HG02798 (cell line): ENCODE measurements around the gene CTBS.
"Not testable (repeated sequence)": the region's sequence is repeated elsewhere in the genome, so short reads cannot be mapped to it uniquely, and the experiment has no call there.

Source experiments
- ATAC-seq: cut with Tn5 transposase; IDR thresholded peaks from one replicate; pipeline ENCODE4 v1.9.1; 2021; ENCODE audit warnings: mild to moderate bottlenecking; ENCODE audit not compliant: unreplicated experiment, poor library complexity

CTBS gene, protein sequence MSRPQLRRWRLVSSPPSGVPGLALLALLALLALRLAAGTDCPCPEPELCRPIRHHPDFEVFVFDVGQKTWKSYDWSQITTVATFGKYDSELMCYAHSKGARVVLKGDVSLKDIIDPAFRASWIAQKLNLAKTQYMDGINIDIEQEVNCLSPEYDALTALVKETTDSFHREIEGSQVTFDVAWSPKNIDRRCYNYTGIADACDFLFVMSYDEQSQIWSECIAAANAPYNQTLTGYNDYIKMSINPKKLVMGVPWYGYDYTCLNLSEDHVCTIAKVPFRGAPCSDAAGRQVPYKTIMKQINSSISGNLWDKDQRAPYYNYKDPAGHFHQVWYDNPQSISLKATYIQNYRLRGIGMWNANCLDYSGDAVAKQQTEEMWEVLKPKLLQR

DNA sequence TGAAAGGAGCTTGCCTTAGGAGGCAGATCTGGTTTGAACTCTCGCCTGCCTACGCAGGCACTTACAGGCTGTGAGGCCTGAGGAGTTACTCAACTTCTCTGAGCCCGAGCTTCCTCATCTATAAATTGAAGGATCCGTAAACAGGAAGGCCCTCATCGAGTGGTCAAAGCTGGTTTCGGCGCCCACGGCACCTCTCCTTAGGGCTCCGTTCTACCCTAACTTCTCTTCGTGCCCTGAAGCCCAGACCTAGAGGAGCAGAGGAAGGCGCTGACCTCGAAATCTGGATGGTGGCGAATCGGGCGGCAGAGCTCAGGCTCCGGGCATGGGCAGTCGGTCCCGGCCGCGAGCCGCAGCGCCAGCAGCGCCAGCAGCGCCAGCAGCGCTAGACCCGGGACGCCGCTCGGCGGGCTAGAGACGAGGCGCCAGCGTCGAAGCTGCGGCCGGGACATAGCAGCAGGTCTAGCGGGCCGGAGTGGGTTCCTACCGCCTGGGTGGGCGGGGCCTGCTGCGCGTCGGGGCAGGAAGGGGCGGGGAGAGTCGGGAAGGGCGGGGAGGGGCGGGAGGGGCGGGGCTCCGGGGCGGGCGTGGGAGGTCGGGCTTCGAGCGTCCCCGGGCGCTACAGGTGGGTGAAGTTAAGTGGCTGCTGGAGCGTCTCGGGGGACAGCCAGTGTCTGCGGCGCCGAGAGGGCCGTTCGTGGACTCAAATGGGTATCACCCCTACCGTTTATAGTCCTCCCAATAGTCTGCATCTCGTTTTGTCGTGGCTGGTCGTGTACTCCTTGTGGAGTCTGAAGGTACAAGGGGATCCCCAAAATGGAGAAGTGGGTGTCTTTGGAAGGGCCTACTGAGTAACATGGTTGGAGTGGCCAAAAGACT, at the start of gene CTBS:
TSS of gene CTBS (minus strand) at position 474 of the 876 bp plus-strand sequence. CDS start at position 449, 25 bp downstream.
- ATAC-seq, result peak; percentile 89

DNA sequence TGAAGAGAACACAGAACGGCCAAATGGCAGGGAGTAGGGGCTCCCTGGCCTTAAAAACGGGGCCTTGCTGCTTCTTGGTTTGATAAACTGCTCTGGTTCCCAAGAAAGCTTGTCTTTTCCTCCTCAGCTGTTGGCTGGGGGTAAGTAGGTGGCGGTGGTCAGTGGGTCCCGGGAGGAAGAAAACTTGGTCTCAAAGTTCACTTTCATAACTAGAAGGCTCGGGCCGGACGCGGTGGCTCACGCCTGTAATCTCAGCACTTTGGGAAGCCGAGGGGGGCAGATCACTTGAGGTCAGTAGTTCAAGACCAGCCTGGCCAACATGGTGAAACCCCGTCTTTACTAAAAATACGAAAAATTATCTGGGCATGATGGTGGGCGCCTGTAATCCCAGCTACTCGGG, 47.3 kb upstream of the CTBS start:
- no peak for ATAC-seq

DNA sequence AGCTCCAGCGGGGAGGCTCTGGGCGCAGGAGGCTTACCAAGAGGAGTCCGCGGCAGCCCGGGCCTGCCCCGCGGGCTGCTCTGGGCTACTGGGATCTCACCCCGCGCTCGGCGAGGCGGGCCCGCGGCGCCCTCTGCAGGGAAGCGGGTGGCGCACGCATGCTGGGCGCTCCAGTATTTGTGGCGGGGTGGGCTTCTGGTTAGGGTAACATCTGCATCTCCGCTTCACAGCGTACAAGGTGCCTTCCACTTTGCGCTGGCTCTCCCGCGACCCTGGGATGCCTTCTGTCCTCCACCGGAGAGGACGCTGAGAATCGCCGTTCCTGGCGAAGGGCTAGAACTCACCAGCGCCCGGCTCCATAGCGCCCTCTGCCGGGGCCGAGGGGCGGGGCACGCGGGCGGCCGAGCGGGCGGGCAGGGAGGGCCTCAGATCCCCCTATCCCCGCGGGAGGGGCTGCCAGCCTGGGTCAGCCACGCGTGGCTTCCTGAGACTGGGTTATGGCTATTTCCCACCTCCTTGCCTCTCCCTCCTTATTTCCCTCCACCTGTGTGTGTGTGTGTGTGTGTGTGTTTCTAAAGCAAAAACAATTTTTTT, 46.6 kb upstream of the CTBS start:
- ATAC-seq, result peak; percentile 96

DNA sequence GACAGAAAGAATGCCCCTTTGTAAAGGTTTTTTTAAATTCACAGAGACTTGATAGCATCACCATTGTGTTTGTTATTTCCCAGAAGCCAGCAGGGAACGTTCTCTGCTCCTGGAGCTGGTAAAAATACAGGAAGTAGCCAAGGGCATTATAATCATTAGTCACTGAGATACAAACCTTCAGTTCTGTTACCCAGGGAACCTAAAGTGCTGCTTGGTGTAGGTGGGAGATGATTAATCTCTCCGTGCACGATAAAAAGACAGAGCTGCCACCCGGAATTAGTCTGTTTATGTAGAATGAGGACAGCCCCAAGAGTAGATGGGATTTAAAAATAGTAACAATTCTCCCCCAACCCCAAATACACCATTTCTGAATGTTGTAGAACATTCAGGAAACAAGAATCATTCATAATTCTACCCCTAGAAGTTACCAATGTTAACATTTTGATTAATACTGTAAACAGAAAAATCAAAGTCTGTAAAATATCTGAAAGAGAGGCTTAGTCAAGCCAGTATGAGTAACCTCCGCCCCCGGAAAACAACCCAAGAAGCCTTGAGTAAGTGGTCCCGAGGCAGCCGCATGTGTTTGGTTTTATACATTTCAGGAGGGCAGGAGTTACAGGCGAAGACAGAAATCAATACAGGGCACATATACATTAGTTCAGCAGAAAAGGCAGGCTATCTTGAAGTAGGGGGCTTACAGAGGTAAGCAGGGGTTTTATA, 45.3 kb upstream of the CTBS start:
- ATAC-seq, result no peak

DNA sequence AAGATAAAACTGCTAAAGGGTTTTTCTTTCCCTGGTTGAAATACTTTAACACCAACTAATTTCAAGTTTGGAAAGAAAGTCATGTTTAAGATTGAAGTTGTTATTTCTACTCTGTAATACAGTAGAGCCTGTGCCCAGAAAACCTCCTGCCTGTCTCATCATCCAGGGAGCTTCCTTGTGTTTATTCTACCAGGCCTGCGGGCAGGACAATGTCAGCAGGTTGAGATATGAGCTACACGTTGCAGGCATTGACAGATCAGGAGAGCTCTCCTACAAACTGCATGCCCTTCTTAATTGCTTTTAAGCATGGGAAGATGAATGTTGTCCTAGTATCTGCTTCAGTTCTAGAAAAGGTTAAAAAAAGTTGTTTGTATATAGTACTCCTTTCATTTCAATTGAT, 43.1 kb upstream of the CTBS start:
- no peak for ATAC-seq

DNA sequence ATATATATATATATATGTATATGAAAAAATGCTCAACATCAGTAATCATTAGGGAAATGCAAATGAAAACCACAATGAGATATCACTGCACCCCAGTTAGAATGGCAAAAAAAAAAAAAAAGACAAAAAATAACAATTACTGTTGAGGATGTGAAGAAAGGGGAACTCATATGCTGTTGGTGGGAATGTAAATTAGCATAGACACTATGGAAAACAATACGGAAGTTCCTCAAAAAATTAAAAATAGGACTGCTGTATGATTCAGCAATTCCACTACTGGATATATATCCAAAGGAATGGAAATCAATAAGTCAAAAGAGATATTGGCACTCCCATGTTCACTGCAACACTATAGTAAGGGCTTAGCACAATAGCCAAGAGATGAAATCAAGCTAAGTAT, 41.5 kb upstream of the CTBS start:
- no peak for ATAC-seq

DNA sequence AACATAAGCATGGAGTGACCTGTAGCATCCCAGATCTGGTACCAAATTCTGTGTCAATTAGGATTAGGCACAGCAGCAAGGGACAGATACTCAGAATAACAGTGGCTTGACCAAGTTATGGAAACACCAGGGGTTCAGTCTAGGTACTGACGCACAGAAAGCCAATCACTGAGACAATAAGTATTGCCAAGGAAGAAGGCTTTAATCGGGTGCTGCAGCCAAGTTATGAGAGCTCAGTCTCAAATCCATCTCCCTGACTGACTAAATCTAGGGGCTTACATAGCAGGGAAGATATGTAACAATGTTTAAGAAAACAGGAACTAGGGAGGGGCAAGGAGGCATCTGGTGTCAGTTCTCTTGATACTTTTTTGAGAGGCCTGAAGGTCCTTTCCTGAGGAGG, 39.6 kb upstream of the CTBS start:
- no peak for ATAC-seq

DNA sequence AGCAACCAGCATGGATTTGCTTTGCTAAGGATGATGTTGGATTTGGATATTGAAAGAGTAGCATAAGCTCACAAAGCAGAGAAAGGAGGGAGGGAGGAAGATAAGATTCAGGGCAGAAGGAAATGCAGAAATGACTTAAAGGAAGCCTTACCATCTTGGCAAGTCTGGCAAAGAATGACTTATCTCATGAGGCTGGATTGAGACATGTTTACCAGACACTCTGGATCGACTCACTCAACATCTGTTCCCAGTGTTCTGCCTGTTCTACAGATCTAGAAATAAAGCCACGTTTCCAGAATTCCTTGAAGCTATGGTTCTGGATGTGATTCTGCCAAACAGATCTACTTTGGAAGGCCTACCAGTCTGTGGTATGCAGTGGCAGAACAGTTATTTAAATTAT, 38.8 kb upstream of the CTBS start:
- no peak for ATAC-seq

DNA sequence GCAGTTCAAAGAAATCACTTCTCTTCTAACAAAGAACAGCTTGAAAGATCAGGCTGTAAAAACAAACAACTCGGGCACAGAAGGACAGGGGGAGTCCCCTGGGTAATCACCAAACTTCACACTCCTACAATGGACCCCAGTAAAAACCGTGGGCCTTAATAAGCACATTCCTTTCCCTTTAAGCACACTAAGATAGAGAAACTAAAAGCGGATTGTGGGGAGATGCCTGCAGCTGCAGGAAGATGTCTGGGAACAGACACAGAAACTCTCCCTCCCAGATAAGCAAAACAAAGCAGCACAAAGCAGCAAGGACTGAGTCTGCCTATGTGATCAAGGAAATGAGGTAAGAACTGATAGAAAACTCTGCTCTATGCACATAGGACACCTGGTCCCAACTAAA, 37.6 kb upstream of the CTBS start:
- peak; percentile 51 for ATAC-seq

DNA sequence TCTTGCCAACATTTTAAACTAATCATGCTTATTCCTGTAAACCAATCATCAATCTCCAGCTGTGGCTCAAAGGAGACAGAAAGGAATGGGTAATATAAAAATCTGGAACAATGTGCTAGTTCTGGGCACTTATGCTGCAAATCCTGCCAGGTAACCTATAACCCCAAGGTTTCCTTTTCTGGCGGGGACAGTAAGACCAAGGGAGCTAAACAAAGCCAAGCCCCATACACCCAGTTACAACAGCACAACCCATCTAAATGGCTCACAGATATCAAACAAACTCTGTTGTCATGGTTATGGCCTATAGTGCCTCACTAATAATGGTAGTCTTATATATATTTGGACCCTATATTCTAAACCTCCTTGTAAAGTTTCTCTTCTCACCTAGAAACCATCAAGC, 36.9 kb upstream of the CTBS start:
- ATAC-seq, result no peak

DNA sequence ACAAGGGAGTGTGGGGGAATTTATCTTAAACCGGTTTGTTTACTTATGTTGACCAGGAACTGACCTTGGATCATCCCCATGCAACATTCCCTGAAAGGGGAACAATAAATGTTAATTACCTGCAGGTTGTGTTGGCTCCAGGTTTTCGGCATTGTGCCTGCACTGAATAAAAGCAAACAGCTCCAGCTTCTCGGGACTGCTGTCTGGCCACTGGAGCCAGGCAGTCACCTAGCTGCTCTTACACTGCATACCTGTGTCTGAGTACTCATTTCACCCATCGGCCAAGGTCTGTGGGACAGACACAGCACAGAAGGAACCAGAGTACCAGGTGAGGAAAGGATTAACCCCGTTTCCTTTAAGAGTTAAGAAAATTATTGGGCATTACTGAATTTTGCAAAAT, 32.7 kb upstream of the CTBS start:
- no peak for ATAC-seq

DNA sequence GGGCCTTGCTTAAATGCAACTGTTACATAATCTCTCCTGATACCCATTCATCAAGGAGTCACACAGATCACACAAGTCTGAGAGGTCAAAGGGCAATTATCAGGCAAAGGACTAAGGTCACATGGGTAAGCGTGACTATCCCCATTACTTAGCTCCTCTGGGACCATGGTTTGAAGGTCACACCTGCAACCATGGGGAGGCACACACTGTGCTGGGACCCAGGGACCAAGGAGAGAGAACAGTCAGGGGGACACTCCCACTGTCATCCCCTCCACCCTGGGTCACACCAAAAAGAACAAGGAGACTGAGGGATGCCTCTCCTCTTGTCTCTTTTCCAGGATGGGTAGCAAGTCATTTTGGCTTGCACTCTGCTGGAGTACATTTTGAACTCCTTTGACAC, 30.9 kb upstream of the CTBS start:
- no peak for ATAC-seq

DNA sequence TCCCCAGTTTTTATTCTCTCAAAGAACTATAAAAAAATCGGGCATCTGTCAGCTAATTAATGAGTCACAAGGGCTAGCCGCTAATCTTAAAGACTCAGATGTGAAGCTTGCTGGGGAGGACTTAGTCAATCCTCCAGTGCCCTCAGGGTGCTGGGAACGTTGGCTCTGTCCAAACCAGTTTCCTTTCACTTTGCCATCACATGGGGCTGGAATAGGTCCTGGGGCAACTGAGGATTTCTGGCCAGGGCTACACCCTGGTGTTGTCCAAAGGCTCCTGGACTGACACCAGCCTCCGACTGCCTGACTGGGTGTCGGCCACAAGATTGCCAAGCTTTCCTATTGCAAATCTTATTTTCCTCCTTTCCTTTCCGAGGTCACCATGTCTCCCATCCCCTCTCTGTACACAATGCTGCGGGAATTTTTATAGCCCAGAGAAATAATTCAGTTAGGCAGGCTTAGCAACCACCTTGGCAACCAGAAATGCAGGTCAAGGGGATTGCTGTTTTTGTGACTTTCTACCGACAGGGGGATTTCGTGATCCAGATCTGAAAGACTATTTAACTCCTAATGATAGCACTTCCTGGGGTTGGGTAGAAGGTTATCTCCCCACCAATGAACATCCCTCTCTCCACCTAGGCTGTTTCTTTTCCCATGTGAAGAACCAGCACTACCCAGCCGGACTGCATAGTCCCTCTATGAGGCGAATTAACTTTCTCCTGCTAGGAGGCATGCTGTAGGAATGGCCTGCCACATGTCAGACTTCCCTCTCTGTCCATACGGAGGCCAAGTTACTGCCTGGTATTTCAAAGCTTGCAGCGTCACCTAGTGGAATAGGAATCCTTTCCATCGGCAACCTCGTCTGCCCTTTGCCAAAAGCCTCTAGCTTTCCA, 29.9 kb upstream of the CTBS start:
- ATAC-seq, result no peak

DNA sequence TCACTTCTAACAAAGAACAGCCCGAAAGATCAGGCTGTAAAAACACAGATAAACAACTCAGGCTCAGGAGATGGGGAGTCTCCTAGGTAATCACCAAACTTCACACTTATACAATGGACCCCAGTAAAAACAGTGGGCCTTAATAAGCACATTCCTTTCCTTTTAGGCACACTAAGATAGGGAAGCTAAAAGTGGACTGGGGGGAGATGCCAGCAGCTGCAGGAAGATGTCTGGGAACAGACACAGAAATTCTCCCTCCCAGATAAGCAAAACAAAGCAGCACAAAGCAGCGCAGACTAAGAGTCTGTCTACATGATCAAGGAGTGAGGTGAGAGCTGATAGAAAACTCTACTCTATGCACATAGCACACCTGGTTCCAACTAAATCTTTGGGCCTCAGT, 29.0 kb upstream of the CTBS start:
- ATAC-seq, result no peak

DNA sequence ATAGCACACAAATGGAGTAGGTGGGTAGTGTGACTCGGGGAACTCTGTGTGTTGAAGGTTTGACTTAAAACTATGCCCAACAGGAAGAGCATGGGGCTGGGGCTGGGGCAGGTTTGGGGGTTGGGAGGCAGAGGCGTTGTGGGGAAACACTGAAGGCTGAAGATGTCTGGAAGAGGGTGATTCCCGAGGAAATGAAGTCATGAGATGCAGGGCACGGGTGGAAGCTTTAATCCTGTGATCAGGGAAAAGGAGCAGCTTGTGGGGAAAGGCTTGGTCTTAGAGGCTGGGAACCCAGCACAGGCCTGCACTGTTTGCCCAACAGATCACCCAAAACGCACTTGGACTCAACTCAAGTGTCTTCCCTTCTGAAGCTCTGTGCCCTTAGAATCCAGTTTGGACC, 26.6 kb upstream of the CTBS start:
- no peak for ATAC-seq

DNA sequence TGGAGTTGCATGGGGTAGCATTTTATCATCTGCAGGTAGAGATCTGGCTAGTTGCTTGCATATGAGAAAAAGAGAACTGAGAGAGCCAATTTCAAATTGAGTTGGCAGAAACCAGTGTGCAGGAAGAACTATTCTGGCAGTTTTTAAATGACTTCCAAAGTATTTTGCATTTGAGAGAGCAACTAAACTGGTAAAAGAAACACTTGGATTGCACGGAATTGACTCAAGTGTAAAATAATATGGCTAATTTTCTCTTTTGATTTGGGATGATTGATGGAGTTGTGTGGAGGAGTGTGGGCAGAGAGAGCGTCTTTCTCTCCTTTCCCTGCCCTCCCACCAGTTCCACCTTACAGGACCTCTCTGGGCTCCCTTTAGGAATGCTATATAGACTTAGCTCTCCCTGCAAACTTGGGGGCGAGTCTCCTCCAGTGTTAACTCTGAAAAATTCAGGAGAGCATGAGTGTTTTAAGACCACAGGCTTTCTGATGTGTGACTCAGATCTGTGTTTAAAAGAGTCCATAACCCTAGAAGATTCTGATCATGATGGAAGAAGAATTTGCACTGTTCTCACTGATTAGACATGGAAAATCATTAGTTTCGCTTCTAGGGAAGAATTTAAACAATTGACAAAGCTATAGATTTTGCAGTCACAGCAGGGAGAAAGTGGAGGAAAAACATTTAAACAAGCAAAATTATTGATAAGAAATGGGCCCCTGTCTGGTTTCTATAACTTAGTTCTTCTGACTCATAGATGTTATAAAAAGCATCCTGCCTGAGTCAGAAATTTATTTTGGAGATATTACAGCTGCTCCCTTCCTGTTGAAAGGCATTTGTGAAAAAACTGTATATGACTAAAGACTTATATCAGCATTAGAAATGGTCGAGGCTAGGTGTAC, 24.9 kb upstream of the CTBS start:
- peak; percentile 77 for ATAC-seq

DNA sequence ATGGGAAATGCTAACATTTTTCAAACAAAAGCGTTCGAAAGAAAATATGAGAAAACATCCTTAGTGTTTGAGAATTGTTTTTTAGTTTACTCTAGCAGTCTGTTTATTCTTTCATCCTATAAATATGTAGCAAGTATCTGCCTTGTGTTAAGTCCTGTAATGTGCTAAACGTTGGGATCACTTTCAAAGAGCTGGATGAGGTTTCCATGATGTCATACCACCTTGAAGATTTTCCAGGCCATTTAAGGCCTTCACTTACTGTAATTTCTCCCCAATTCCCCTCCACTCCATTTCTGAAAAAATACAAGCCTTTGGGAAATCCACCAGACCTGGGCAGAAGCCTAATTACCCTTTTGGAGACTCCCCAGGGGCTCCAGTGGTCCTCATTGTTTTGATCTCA, 24.2 kb upstream of the CTBS start:
- no peak for ATAC-seq

DNA sequence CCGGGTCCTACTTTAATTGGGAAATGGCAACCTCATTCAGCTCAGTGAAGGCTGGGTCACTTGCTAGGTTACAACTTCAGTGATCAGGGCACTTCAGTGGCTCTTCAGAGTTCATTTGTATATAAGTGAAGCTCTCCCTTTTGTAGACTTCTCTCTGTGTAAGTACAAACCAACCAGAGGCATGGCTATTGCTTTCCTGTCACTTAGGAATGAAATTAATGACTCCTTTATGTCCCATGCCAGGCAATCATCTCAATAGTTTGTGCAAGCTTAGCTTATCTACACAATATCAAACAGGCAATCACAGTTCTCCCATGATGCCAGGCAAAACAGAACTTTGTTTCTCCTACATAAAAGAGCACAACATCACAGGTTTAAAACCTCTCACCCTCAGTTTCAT, 22.8 kb upstream of the CTBS start:
- no peak for ATAC-seq

DNA sequence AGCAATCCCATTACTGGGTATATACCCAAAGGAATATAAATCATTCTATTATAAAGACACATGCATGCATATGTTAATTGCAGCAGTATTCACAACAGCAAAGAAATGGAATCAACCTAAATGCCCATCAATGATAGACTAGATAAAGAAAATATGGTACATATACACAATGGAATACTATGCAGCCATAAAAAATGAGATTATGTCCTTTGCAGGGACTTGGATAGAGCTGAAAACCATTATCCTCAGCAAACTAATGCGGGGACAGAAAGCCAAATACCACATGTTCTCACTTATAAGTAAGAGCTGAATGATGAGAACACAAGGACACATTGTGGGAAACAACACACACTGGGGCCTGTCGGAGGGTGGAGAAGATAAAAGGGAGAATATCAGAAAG, 20.7 kb upstream of the CTBS start:
- ATAC-seq, result not testable (repeated sequence)
